Fibroblast of the aortic adventitia (primary cell): ENCODE data around the gene FBXO21. TPM values are rescaled to one million over a fixed set of nuclear protein-coding genes. Genes with fewer than 3 reads are reported as not detected.

Experiments
- DNase-seq: peaks from one replicate; pipeline ENCODE4 v3.0.0-alpha.2; 2010; ENCODE audit warnings: low read depth
- H3K4me3 ChIP-seq: 2 replicates; pipeline ENCODE4 v1.5.1; 2011; ENCODE audit warnings: low read depth, mild to moderate bottlenecking, control low read depth, low read length, moderate library complexity
- CTCF ChIP-seq: IDR thresholded peaks from 2 replicates; pipeline ENCODE4 v1.5.1; 2011; ENCODE audit warnings: mild to moderate bottlenecking, low read length, control low read depth, inconsistent platforms; ENCODE audit not compliant: insufficient read depth
- total RNA-seq: library from RNA; depleted of rRNA; stranded (reverse); fragments of >200 nt; gene quantifications from 2 replicates; pipeline ENCODE4 v1.2.3, GENCODE V29; 2012; ENCODE audit warnings: low replicate concordance

The FBXO21 gene
- total RNA-seq, 1 donor: 41.5 TPM

GRCh38 chr12:117213295-117213808 lies 23.1 kb upstream of the FBXO21 start:
- H3K4me3 ChIP-seq: no peak overlapping the region
- no peak for DNase-seq
- TF ChIP-seq CTCF: no peak

GRCh38 chr12:117212563-117213190 lies 22.4 kb upstream of the FBXO21 start:
- peak; percentile 96 for TF ChIP-seq CTCF
- no peak overlapping the region for H3K4me3 ChIP-seq
- peak; percentile 89 for DNase-seq

- H3K4me3 ChIP-seq: no peak overlapping the region
- DNase-seq: no peak
- TF ChIP-seq CTCF: no peak
These were observed 20.1 kb upstream of the FBXO21 start for GRCh38 chr12:117210266-117210918.

DNA sequence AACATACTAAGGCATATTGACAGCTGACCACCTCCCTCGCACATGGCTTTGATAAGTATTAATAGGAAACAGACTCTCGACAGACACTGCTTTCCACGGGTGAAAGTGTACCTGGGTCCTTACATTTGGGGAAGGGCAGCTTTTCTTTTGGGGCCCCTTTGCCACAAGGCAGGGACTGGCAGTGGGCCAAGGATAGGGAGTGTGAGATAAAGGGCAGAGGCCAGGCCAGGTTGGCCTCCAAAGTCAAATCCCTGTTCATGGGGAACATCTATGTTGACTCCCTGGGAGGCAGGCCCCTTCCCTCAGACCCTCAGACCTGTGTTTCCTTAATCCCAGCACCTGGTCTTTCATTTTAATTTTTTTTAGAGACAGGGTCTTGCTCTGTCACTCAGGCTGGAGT lies 19.4 kb upstream of the FBXO21 start:
- no peak overlapping the region for H3K4me3 ChIP-seq
- no peak for TF ChIP-seq CTCF
- DNase-seq: no peak

DNA sequence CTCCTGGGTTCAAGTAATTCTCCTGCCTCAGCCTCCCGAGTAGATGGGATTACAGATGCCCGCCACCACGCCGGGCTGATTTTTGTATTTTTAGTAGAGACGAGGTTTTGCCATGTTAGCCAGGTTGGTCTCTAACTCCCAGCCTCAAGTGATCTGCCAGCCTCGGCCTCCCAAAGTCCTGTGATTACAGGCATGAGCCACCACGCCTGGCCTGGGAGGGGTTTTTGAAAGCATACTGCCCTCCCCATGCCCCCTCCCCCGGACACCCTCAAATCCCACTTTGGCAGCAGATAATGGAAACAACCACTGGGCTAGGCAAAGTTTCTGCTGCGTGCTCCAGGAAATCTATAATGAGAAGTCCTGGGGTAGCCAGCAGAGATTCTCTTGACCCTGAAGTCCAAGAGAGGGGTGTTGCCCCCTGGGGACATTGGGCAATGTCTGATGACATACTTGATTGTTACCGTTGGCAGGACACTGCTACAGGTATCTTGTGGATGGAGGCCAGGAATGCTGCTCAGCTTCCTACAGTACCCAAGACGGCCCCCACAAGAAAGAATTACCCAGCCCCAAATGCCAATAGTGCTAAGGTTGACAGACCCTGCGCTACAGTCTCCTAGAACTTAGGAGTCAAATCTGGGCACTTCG lies 18.7 kb upstream of the FBXO21 start:
- H3K4me3 ChIP-seq: no peak overlapping the region
- TF ChIP-seq CTCF: no peak

DNA sequence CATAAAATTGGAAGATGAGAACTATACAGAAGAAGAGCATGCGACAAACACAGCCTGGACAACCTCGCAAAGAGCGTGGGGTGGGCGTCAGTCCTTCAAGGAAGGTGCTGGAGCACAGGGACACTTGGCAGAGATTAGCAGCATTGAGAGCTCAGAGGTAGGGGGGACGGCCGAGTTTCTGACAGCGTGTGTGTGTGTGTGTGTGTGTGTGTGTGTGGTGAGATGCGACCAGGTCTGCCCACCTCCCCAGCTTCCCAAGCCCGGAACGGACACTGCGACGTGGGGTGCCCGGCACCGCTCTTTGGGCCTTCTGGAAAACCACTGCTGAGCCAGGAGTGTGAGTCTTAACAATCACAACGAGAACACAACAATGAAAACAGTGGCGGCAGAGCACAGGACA lies 17.9 kb upstream of the FBXO21 start:
- no peak for DNase-seq
- TF ChIP-seq CTCF: no peak
- no peak overlapping the region for H3K4me3 ChIP-seq

More for the DNA sequence above, 18.7 kb upstream of the FBXO21 start:
- DNase-seq: no peak
